ENCODE measurements around the gene PDE8A.

Gene PDE8A

DNA sequence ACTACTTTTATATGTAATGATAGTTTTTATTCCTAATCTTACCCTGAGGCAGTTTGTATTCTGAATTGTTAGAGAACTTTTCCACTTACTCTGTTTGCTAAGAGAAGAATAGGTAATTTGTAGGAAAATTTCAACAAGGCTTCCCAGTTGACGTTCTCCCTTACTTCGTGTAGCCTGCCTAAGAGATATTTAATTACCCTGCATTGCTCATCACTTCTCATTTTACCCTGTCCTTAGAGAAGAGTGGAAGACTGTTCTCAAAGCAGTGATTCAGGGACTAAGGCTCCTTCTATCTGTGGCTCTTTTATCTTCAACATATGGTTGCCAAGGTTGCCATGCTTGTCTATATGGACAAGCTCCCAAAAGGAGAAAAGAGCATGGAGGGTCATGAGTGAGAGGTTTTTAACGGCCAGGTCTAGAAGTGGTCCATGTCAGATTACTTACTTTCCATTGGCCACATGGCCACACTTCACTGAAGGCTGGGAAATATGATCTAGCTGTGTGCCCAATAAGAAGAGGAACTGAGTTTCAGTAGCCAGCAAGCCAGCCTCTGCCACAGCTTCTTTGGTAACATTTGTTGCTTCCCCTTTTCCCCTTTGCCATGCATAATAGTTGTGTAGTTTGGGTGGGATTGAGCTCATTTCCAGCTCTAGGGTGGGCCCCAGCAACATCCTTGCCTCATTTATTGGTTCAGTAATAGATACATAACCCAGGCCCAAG lies 22.1 kb downstream of the PDE8A start:
- CTCF ChIA-PET: interaction anchor here (0.8 to 2.1 kb wide), 6 partner anchors 10 to 28 kb away, joined by 3 to 9 read pairs (median 4); no protein-coding TSS in a partner anchor
- TF ChIP-seq, protein P1, sequence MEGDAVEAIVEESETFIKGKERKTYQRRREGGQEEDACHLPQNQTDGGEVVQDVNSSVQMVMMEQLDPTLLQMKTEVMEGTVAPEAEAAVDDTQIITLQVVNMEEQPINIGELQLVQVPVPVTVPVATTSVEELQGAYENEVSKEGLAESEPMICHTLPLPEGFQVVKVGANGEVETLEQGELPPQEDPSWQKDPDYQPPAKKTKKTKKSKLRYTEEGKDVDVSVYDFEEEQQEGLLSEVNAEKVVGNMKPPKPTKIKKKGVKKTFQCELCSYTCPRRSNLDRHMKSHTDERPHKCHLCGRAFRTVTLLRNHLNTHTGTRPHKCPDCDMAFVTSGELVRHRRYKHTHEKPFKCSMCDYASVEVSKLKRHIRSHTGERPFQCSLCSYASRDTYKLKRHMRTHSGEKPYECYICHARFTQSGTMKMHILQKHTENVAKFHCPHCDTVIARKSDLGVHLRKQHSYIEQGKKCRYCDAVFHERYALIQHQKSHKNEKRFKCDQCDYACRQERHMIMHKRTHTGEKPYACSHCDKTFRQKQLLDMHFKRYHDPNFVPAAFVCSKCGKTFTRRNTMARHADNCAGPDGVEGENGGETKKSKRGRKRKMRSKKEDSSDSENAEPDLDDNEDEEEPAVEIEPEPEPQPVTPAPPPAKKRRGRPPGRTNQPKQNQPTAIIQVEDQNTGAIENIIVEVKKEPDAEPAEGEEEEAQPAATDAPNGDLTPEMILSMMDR (IDR thresholded peaks at IDR 0.05; ENCODE audit: control extremely low read depth, extremely low read depth, low read depth, missing control alignments): no peak
- no peak for DNase-seq (ENCODE audit: extremely low spot score)
- POLR2A ChIA-PET: no interaction called here

DNA sequence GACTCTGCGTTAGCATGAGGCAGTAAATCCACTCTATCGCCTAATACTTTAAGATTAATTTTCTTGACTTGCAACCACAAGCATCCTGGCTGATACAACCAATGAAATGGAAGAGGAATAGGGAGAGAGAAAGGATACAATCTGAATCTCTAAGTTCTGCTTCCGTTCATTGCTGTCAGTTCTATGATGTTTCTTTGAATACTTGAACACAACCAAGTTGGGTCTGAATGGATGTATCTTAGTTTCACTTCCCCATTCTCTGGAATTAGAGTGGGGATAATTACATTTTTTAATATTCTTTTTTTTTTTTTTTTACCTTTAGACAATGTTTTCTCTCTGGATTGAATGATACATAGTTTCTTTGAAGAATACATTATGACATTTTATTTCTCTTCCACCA lies 22.9 kb downstream of the PDE8A start:
- DNase-seq (ENCODE audit: extremely low spot score): no peak
- ChIA-PET CTCF (interaction anchor here (0.8 to 2.1 kb wide), 7 partner anchors 9 to 40 kb away, joined by 3 to 9 read pairs (median 4); no protein-coding TSS in a partner anchor), POLR2A (no interaction called here)
- TF ChIP-seq, protein P1 (IDR thresholded peaks at IDR 0.05; ENCODE audit: control extremely low read depth, extremely low read depth, low read depth, missing control alignments): no peak

- TF ChIP-seq, protein P1 (IDR thresholded peaks at IDR 0.05; ENCODE audit: control extremely low read depth, extremely low read depth, low read depth, missing control alignments): no peak
- ChIA-PET CTCF (interaction anchor here (0.8 to 2.1 kb wide), 7 partner anchors 12 to 39 kb away, joined by 3 to 6 read pairs (median 4); no protein-coding TSS in a partner anchor), POLR2A (no interaction called here)
- DNase-seq (ENCODE audit: extremely low spot score): no peak
These were observed 23.7 kb downstream of the PDE8A start for GRCh38 chr15:85005319-85005718.

- DNase-seq (ENCODE audit: extremely low spot score): no peak
- CTCF ChIA-PET: interaction anchor here (0.8 to 2.1 kb wide), 6 partner anchors 12 to 38 kb away, joined by 3 to 6 read pairs (median 4); no protein-coding TSS in a partner anchor
- POLR2A ChIA-PET: no interaction called here
- TF ChIP-seq, protein P1 (IDR thresholded peaks at IDR 0.05; ENCODE audit: control extremely low read depth, extremely low read depth, low read depth, missing control alignments): no peak
These were observed 24.1 kb downstream of the PDE8A start for GRCh38 chr15:85005746-85006145.

DNA sequence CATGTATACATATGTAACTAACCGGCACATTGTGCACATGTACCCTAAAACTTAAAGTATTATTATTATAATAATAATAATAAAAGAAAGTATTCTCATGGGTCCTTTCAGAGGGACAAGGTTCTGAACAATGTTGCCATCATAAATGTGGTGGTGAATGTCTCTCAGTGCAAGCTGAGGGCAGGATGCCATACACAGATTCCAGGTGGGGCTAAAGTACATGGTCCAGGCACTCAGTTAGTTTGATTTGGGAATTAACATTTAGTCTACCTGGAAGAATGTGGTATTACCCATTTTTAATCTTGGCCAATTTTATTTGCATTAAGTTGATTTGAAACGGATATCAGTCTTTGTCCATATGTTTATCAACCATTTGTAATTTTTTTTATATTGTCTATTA lies 24.5 kb downstream of the PDE8A start:
- ChIA-PET CTCF (interaction anchor here (1.0 to 2.1 kb wide), 4 partner anchors 17 to 38 kb away, joined by 3 to 6 read pairs (median 5); no protein-coding TSS in a partner anchor), POLR2A (no interaction called here)
- TF ChIP-seq, protein P1 (IDR thresholded peaks at IDR 0.05; ENCODE audit: control extremely low read depth, extremely low read depth, low read depth, missing control alignments): no peak
- DNase-seq (ENCODE audit: extremely low spot score): no peak

GRCh38 chr15:85006655-85007054 lies 25.0 kb downstream of the PDE8A start:
- POLR2A ChIA-PET: interaction anchor here (0.7 kb wide), 1 partner anchor 10 kb away, joined by 5 read pairs; no protein-coding TSS in a partner anchor
- TF ChIP-seq, protein P1 (IDR thresholded peaks at IDR 0.05; ENCODE audit: control extremely low read depth, extremely low read depth, low read depth, missing control alignments): no peak
- CTCF ChIA-PET: interaction anchor here (0.8 to 1.6 kb wide), 4 partner anchors 18 to 37 kb away, joined by 3 to 5 read pairs (median 4); no protein-coding TSS in a partner anchor
- DNase-seq (ENCODE audit: extremely low spot score): no peak
